DMS53 (cell line): ENCODE data around the gene MBNL1.
A peak's percentile ranks its signal among the peaks of the same experiment; 100 is the strongest.

Source experiments
- DNase-seq: peaks from one replicate; lab custom pipeline; 2025; lab: John Stamatoyannopoulos, UW

Gene MBNL1

GRCh38 chr3:152268555-152269055 is at the start of gene MBNL1:
TSS of gene MBNL1 (plus strand) at chr3:152268929. CDS start at chr3:152300194, 31,265 bp downstream.
- peak; percentile 87 for DNase-seq

GRCh38 chr3:152219216-152219615 is 49.5 kb upstream of the MBNL1 start:
- DNase-seq: no peak

GRCh38 chr3:152219769-152220255 is 48.9 kb upstream of the MBNL1 start:
- DNase-seq: no peak

GRCh38 chr3:152222327-152222726 is 46.4 kb upstream of the MBNL1 start:
- DNase-seq: no peak

- no peak for DNase-seq
Measured at GRCh38 chr3:152225201-152225600, 43.5 kb upstream of the MBNL1 start.

- no peak for DNase-seq
Measured at GRCh38 chr3:152226176-152226575, 42.6 kb upstream of the MBNL1 start.

GRCh38 chr3:152227027-152227426 is 41.7 kb upstream of the MBNL1 start:
- no peak for DNase-seq

GRCh38 chr3:152229692-152230091 is 39.0 kb upstream of the MBNL1 start:
- no peak for DNase-seq

GRCh38 chr3:152230370-152230769 is 38.4 kb upstream of the MBNL1 start:
- no peak for DNase-seq

GRCh38 chr3:152232001-152232400 is 36.7 kb upstream of the MBNL1 start:
- DNase-seq: no peak

GRCh38 chr3:152232679-152233078 is 36.0 kb upstream of the MBNL1 start:
- DNase-seq: no peak

- no peak for DNase-seq
Measured at GRCh38 chr3:152234657-152235375, 33.9 kb upstream of the MBNL1 start.

- peak; percentile 64 for DNase-seq
Measured at GRCh38 chr3:152235709-152236298, 32.9 kb upstream of the MBNL1 start.

GRCh38 chr3:152236716-152237115 is 32.0 kb upstream of the MBNL1 start:
- DNase-seq: peak; percentile 29

GRCh38 chr3:152241142-152242017 is 27.3 kb upstream of the MBNL1 start:
- no peak for DNase-seq

GRCh38 chr3:152243301-152243711 is 25.4 kb upstream of the MBNL1 start:
- DNase-seq: no peak

- no peak for DNase-seq
Measured at GRCh38 chr3:152243721-152244516, 24.8 kb upstream of the MBNL1 start.

- no peak for DNase-seq
Measured at GRCh38 chr3:152244517-152244888, 24.2 kb upstream of the MBNL1 start.

GRCh38 chr3:152245498-152246170 is 23.1 kb upstream of the MBNL1 start:
- DNase-seq: no peak

GRCh38 chr3:152251916-152252315 is 16.8 kb upstream of the MBNL1 start:
- DNase-seq: no peak

GRCh38 chr3:152252755-152253154 is 16.0 kb upstream of the MBNL1 start:
- DNase-seq: no peak
